Measurements from ENCODE around the gene SORT1.
"Not testable (repeated sequence)": the region's sequence is repeated elsewhere in the genome, so short reads cannot be mapped to it uniquely, and the experiment has no call there.

Gene SORT1

DNA sequence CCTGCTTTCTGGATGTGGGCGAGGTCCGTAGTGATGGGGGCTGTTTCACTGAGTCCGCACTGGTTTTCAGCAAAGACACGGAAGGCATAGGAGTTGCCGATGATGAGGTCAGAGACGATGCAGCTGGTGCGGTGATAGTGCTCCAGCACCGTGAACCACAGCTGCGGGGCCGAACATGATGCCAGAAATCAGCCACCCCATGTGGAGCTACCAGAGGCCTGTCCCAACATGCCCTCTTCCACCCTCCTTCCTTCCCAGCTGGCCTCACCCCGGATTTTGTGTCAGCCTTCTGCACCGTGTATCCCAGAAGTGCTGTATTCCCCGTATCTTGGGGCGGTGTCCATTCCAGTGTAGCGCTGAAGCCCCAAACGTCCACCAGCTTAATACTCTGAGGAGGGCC, 100.9 kb downstream of the SORT1 start:
- DNase-seq (ENCODE audit: low spot score), result no peak

DNA sequence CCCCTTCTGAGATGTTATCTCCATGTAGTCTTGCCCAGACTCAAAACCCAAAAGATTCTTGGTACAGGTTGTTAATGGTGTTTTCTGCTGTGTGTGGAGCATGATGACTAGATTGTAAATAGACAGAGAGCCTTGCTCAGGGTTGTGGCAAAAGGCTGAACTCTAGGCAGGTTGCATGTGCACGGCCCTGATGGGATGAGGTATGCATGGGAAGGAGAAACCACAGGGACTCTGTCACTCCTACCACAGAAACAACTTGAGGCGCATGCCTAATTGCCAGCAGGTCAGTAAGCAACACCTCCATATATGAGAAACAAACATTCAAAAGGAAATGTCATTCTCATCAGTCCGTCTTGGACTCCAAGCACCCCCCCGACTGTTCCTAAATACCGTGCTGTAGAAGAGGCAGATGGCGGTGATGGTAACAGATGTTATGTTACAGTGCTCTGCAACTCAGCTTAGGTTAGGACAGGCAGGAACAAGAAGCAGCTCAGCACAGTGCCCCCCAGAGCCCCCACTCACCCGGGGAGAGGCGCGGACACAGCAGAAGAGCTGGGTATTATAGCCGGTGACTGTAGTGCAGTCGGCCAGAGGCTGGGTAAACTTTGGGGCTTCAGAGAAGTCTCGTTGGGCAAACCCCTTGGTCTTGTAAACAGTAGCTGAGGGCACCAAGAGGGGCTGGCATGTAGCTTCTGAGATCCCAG, 101.9 kb downstream of the SORT1 start:
- DNase-seq (ENCODE audit: low spot score), result no peak

GRCh38 chr1:109294481-109294880, 103.2 kb downstream of the SORT1 start:
- DNase-seq (ENCODE audit: low spot score), result no peak

GRCh38 chr1:109293026-109293425, 104.7 kb downstream of the SORT1 start:
- DNase-seq (ENCODE audit: low spot score), result peak; percentile 69

DNA sequence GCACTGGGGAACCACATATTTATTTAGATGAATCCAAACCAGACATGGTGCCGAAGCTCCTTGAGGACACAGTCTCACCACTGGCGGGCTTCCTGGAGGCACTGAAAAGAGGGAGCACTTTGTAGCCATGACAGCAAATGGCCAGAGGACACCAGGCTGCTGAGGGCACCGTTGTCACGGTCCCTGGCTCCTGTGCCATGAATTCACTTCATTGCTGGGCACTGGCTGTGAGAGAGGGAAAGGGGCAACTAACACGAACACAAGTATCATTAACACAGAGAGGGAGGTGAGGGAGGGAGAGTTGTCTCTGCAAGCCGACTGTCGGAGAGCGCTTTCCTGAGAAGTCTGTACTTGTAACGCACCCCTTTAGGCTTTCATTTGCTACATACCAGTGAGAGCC, 105.4 kb downstream of the SORT1 start:
- DNase-seq (ENCODE audit: low spot score), result no peak

- no peak for DNase-seq (ENCODE audit: low spot score)
These were observed 106.7 kb downstream of the SORT1 start for GRCh38 chr1:109290998-109291397.

DNA sequence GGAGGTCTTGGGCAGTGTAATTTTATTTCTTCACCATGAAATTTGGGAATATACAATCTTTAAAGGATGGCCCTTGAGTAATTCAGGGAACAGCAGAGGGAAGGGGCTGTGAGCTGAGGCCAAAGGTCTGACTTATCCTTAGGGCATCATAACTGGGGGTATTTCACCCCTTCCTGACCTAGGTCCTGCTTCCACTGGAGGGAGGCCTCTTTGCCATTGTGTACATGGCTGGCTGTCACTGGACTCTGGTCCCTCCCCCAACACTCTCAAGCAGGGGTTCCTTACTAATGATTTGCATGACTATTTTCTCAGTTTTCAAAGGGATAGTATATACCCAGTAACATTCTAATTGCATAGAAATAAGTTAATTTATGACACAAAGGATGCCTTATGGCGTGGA, 107.6 kb downstream of the SORT1 start:
- no peak for DNase-seq (ENCODE audit: low spot score)

- DNase-seq (ENCODE audit: low spot score), result not testable (repeated sequence)
These were observed 111.0 kb downstream of the SORT1 start for GRCh38 chr1:109286762-109287161.

GRCh38 chr1:109283748-109284600, 113.7 kb downstream of the SORT1 start:
- no peak for DNase-seq (ENCODE audit: low spot score)

GRCh38 chr1:109282952-109283747, 114.6 kb downstream of the SORT1 start, which contains the start of gene PSRC1:
TSS of gene PSRC1 (minus strand) at chr1:109283145.
- DNase-seq (ENCODE audit: low spot score), result peak; percentile 98

DNA sequence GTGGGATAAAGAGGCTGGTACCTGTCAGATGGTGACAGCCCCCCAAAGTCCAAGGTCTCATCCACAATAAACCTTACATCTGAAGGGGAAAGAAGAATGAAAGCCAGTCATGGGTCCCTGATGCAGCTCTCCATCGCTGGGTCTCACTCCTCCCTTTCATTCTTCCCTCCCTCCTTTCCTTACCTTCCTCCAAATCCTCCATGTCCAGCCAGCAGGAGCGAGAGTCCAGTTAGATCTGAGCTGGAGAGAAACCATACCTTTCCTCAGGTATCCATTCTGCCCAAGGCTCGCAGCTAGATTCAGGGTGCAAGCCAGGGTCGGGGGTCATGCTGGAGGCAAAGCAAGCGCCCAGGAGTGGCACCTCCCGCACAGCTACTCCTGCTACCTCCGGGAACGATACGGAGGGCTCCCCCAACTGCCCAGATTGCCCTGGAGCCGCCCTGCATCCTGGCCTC, 115.2 kb downstream of the SORT1 start:
- no peak for DNase-seq (ENCODE audit: low spot score)

DNA sequence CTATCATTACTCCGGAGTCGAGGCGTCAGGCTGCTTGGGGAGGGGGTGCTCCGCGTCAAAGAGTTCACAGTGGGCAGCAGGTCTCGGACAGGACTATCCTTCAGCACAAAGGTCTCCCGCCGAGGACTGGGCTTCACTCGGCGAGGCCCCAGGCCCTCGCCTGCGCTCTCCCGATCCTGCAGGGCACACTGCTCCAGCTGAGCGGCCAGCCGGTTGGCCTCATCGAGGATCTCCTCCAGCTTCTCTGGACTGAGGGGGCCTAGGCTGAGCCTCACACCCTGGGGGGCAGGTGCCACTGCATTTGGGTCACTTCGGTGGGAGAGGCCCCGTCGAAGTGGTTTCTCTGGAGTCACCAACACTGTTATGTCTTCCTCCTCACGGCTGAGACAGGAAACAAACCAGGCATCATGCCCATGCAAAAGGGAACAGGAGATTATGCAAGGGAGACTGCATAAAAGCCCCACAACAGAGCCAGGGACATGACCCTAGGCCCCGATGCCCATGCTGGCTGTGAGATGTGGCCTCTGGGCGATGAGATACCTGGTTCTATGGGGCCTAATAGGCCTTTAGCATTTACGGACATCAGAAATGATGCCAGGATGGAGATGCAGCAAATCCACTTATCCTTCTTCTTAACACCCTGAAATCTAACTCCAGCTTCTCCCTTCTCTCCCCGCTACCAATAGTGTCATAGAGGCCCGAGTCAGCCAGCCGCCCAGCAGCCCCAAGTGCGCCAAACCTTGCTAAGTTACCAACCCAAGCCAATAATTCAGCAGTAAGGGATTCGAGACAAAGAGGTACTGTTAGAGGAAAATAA, 115.8 kb downstream of the SORT1 start:
- DNase-seq (ENCODE audit: low spot score), result no peak

DNA sequence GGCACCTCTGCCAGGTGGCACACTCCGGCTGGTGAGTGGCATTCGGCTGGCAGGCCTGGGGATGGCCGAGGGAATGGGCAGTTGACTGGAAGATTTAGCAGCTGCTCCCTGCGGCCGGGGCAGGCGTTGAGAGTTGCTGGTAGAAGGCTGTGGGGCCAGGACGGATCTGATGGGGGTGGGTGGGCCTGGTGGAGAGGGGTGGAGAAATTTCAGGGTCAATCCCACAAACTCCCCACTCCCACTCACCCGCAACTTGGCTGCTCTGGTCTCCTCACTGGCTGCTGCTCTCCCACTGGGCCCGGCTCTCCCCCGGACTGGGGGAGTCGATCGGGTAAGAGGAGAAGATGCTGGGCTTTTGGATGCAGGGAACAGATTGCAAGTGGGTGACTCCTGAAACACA, 116.9 kb downstream of the SORT1 start:
- no peak for DNase-seq (ENCODE audit: low spot score)

- DNase-seq (ENCODE audit: low spot score), result no peak
These were observed 118.0 kb downstream of the SORT1 start for GRCh38 chr1:109279615-109280278.

GRCh38 chr1:109277434-109278204, 120.1 kb downstream of the SORT1 start:
- peak; percentile 71 for DNase-seq (ENCODE audit: low spot score)

DNA sequence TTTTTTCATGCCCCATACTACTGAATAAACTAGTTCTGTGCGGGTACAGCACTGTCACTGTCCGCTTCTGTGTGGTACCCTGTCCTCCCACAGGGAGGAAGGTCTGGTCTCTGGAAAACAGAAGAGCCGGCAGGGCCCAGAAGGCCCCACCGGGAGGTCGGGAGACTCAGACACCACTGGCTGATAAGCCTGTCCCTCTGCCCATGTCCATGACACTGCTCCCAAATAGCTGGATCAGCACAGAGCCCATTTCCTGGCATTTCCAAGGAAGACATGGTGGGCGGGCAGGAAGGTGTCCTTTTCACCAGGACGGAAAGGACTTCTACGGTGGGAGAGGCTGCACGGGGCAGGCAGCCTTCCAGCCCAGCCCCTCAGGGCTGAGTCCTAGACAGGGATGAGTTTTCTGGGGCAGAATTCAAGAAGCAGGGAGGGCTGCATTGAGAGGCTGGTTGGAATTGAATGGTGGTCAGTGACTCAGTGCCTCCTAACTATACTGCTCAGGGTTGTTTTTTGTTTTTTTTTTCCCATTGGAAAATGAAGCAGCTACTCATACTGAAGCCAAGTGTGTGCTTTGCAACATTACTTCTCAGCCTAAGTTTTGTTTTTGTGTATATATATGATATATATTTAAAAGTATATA, 121.9 kb downstream of the SORT1 start:
- DNase-seq (ENCODE audit: low spot score), result no peak

- no peak for DNase-seq (ENCODE audit: low spot score)
These were observed 122.9 kb downstream of the SORT1 start for GRCh38 chr1:109274533-109275476.

DNA sequence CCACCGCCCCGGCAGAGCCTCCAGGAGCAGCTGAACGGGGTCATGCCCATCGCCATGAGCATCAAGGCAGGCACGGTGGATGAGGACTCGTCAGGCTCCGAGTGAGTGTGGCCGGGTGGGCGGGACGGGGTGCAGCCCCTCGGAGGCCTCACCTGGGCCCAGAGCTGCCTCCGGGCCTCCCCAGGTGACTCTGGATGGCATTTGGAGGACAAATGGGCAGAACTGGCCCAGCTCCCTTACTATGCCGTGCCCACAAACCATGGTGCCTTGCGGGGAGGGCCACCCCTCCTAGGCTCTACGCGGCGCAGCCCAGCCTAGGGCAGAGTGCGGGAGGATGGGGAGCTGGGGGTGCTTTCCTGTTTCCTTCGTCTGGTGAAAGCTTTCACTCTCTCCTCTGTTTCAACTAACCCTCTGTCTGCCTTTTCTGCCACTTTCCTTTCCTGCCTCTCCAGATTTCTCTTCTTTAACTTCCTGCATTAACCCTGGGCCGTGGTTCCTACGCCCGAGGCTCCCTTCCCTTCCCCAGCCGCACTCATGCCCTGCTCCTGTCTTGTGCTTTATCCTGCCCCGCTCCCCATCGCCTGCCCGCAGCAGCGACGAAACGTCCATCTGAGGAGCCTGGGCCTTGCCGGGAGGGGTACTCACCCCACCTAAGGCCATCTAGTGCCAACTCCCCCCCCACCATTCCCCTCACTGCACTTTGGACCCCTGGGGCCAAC, 124.0 kb downstream of the SORT1 start:
- DNase-seq (ENCODE audit: low spot score), result no peak
